Measurements from ENCODE around the gene CALHM2. TPM values are rescaled to one million over a fixed set of nuclear protein-coding genes. Genes with fewer than 3 reads are reported as not detected.

Gene CALHM2
- total RNA-seq, 1 donor from 2014 or later = 0.25 TPM

DNA sequence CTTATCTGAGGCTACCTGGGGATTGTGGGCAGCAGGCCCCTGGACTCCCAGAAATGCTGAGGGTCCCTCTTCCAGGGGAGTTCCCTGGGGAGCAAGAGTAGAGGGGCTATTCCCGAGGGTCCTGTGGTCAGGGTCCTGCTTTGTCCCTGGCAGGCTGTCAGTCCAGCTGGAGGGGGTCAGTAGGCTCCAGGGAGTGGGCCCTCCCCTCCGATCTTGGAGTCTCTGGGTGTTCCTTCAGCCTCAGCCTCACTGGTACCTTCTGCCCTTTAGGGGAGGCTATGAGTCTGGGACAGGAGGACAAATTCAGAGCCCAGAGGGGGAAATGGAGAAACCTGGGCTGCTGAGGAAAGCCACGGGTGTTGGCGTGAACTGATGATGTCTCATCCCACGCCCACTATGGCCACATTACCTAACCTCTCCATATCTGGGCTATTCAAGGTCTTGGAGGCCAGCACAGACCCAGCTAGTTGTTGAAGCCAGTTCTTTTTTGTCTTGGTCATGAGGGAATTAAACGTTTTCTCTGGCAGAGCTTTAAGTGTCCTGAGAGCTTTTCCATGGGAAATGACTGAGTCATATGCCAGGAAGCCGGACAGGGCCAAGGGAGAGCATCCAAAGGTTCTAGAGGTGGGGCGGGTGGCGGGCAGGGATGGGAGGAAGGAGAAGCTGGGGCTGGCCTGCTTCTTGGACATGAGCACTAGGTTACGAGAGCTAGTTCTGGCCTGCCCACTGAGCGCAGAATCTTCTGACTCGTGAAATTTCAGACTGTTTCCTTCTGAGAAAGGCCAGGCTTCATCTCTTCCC is 6.2 kb downstream of the CALHM2 start:
- TF ChIP-seq, protein P1, sequence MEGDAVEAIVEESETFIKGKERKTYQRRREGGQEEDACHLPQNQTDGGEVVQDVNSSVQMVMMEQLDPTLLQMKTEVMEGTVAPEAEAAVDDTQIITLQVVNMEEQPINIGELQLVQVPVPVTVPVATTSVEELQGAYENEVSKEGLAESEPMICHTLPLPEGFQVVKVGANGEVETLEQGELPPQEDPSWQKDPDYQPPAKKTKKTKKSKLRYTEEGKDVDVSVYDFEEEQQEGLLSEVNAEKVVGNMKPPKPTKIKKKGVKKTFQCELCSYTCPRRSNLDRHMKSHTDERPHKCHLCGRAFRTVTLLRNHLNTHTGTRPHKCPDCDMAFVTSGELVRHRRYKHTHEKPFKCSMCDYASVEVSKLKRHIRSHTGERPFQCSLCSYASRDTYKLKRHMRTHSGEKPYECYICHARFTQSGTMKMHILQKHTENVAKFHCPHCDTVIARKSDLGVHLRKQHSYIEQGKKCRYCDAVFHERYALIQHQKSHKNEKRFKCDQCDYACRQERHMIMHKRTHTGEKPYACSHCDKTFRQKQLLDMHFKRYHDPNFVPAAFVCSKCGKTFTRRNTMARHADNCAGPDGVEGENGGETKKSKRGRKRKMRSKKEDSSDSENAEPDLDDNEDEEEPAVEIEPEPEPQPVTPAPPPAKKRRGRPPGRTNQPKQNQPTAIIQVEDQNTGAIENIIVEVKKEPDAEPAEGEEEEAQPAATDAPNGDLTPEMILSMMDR (IDR thresholded peaks at IDR 0.05; ENCODE audit: insufficient read depth, low read length, poor library complexity, severe bottlenecking) = no peak
- H3K27me3 ChIP-seq (ENCODE audit: control insufficient read depth, insufficient read depth, low read length) = no peaks in the 10 kb centered on the region
- peaks cover 3% of the 10 kb centered on the region for H3K36me3 ChIP-seq (ENCODE audit: control insufficient read depth, insufficient read depth, low read length)
- no peak for DNase-seq (ENCODE audit: low read depth)
- no peak overlapping the region for H3K4me3 ChIP-seq (ENCODE audit: low read depth, low read length)

DNA sequence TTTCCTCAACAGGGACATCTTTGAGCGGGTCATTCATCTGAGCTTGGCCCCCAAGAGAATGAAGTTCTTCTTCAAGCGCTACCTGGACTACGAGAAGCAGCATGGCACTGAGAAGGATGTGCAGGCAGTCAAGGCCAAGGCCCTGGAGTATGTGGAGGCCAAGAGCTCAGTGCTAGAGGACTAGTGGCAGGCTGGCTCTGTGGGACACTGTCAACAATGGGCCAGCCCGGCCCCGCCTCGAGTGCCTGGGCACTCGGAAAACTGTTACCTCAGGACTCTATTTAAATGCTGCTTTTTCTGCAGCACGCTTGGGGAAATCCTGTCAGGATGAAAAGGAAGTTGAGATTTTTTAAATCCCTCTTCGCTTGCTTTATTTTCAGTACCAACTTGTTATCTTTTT is 6.8 kb downstream of the CALHM2 start:
- TF ChIP-seq, protein P1 (IDR thresholded peaks at IDR 0.05; ENCODE audit: insufficient read depth, low read length, poor library complexity, severe bottlenecking) = no peak
- Histone ChIP-seq H3K27me3 (ENCODE audit: control insufficient read depth, insufficient read depth, low read length) (no peaks in the 10 kb centered on the region), H3K4me3 (ENCODE audit: low read depth, low read length) (no peak overlapping the region), H3K36me3 (ENCODE audit: control insufficient read depth, insufficient read depth, low read length) (peaks cover 3% of the 10 kb centered on the region)
- no peak for DNase-seq (ENCODE audit: low read depth)

DNA sequence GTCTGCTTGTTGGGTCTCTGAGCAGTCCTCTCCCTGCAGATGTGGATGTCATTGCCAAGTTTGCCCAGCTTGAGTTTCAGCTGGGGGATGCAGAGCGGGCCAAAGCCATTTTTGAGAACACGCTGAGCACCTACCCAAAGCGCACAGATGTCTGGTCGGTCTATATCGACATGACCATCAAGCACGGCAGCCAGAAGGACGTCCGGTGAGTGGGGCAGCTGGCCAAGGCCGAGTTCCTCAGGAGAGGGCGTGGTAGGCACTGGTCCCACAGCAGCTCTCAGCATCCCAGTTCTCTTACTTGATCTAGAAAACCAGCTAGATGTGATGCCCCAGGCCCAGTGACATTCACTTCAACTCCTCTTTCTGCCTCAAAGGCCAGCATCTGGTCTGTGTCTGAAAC is 7.7 kb downstream of the CALHM2 start:
- Histone ChIP-seq H3K36me3 (ENCODE audit: control insufficient read depth, insufficient read depth, low read length) (peaks cover 3% of the 10 kb centered on the region), H3K27me3 (ENCODE audit: control insufficient read depth, insufficient read depth, low read length) (no peaks in the 10 kb centered on the region), H3K4me3 (ENCODE audit: low read depth, low read length) (no peak overlapping the region)
- TF ChIP-seq, protein P1 (IDR thresholded peaks at IDR 0.05; ENCODE audit: insufficient read depth, low read length, poor library complexity, severe bottlenecking) = no peak
- DNase-seq (ENCODE audit: low read depth) = no peak

DNA sequence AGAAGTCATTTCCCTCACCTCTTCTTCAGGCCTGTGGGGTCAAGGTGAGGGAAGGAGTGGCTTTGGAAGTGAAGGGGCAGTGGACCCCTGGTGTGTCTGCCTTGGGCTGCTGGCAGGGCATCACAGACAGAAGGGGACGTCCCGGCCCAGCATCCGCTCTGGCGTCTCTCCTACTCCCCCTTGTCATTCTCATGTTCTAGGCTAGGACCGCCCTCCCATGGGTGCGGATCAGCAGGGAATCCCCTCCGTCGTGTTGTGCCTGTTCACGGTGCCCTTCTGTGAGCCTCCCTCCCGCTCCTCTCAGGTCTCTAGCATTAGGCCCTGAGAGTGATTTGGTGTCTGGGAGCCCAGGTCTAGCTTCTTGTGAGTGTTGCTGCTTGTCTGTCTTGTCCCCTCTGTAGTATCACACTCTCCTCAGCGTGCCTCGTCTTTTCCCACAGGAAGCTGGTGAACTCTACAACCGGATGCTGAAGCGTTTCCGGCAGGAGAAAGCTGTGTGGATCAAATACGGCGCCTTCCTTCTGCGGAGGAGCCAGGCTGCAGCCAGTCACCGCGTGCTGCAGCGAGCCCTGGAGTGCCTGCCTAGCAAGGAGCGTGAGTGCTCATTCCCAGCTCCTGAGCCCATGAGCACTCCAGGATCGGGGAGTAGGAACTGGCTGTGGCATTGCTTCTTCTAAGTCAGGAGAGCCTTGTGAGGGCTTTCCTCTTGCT is 8.5 kb downstream of the CALHM2 start:
- TF ChIP-seq, protein P1 (IDR thresholded peaks at IDR 0.05; ENCODE audit: insufficient read depth, low read length, poor library complexity, severe bottlenecking) = no peak
- Histone ChIP-seq H3K27me3 (ENCODE audit: control insufficient read depth, insufficient read depth, low read length) (no peaks in the 10 kb centered on the region), H3K36me3 (ENCODE audit: control insufficient read depth, insufficient read depth, low read length) (peaks cover 2% of the 10 kb centered on the region), H3K4me3 (ENCODE audit: low read depth, low read length) (no peak overlapping the region)
- DNase-seq (ENCODE audit: low read depth) = no peak

DNA sequence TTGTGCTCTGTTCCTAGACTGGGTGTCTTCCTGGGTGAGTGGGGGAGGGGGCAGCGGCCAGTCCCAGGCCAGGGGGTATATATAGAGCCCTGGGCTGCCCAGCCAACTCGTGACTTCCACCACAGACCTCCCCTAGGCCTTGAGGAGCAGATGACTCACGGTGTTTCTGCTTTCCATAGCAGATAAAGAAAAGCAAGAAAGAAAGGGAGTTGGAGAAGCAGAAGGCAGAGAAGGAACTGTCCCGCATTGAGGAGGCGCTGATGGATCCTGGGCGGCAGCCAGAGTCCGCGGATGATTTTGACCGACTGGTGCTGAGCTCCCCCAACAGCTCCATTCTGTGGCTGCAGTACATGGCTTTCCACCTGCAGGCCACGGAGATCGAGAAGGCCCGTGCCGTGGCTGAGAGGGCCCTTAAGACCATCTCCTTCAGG is 10.1 kb downstream of the CALHM2 start:
- no peak overlapping the region for H3K4me3 ChIP-seq (ENCODE audit: low read depth, low read length)
- no peaks in the 10 kb centered on the region for H3K27me3 ChIP-seq (ENCODE audit: control insufficient read depth, insufficient read depth, low read length)
- TF ChIP-seq, protein P1 (IDR thresholded peaks at IDR 0.05; ENCODE audit: insufficient read depth, low read length, poor library complexity, severe bottlenecking) = no peak
- DNase-seq (ENCODE audit: low read depth) = no peak
- H3K36me3 ChIP-seq (ENCODE audit: control insufficient read depth, insufficient read depth, low read length) = peaks cover 2% of the 10 kb centered on the region
